C4-2B (cell line): ENCODE results near the gene PIGB.

Experiments used
- ZFX ChIP-seq: fragments of 450-650 bp; IDR thresholded peaks from 2 replicates; pipeline ENCODE4 v1.6.1; 2017
- TF ChIP-seq, protein P1 (sequence below): fragments of 450-650 bp; conservative IDR thresholded peaks from 2 replicates; pipeline ENCODE4 v1.5.1; 2017; ENCODE audit warnings: mild to moderate bottlenecking

DNA sequence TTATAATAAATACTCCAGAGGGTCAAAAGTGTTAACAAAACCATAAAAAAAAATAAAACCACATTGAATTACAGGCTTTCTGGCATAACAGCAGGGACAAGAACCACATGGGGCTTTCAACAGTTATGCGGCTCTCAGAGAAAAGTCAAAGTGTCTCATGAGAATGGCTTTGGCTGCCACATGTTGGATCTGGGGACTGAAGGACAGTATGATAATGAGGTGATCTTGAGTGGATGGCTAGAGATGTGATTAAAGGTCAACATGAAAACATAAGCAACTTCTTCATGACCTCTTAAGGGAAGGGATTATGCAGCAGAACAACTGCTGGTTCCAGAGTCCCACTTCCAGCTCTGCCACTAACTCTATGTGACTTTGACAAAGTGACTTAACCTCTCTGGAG lies 34.6 kb upstream of the PIGB start:
- TF ChIP-seq, protein P1, sequence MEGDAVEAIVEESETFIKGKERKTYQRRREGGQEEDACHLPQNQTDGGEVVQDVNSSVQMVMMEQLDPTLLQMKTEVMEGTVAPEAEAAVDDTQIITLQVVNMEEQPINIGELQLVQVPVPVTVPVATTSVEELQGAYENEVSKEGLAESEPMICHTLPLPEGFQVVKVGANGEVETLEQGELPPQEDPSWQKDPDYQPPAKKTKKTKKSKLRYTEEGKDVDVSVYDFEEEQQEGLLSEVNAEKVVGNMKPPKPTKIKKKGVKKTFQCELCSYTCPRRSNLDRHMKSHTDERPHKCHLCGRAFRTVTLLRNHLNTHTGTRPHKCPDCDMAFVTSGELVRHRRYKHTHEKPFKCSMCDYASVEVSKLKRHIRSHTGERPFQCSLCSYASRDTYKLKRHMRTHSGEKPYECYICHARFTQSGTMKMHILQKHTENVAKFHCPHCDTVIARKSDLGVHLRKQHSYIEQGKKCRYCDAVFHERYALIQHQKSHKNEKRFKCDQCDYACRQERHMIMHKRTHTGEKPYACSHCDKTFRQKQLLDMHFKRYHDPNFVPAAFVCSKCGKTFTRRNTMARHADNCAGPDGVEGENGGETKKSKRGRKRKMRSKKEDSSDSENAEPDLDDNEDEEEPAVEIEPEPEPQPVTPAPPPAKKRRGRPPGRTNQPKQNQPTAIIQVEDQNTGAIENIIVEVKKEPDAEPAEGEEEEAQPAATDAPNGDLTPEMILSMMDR, result no peak
- no peak for TF ChIP-seq ZFX
